GM23338 (cell line): ENCODE measurements around the gene CUBN. TPM values are rescaled to one million over a fixed set of nuclear protein-coding genes. Genes with fewer than 3 reads are reported as not detected.

Source experiments
- ATAC-seq: fragments of 200-7000 bp; cut with Tn5 transposase; 3 replicates; pipeline ENCODE4 v1.9.1; 2020
- DNase-seq: peaks from one replicate; pipeline ENCODE4 v3.0.0-alpha.2; 2015; ENCODE audit warnings: low spot score
- H2AFZ ChIP-seq: fragments of 200-600 bp; sonication (generic); 2 replicates; pipeline ENCODE4 v1.8.0; 2016; ENCODE audit warnings: antibody characterized with exemption, mild to moderate bottlenecking, moderate library complexity
- H3F3A ChIP-seq: fragments of 200-600 bp; sonication (generic); replicated peaks from 2 replicates; pipeline ENCODE4 v1.8.0; 2017; ENCODE audit warnings: antibody characterized with exemption, mixed run types, low read depth
- H3K27ac ChIP-seq: fragments of 200-600 bp; sonication (generic); 2 replicates; pipeline ENCODE4 v1.6.1; 2016; ENCODE audit warnings: low read depth
- H3K27me3 ChIP-seq: fragments of 200-600 bp; sonication (generic); 2 replicates; pipeline ENCODE4 v1.8.0; 2016; ENCODE audit warnings: mild to moderate bottlenecking, mixed run types, moderate library complexity; ENCODE audit not compliant: insufficient read depth
- H3K36me3 ChIP-seq: fragments of 200-600 bp; sonication (generic); 2 replicates; pipeline ENCODE4 v1.8.0; 2016; ENCODE audit warnings: mild to moderate bottlenecking; ENCODE audit not compliant: insufficient read depth
- H3K4me1 ChIP-seq: fragments of 200-600 bp; sonication (generic); 2 replicates; pipeline ENCODE4 v1.8.0; 2016; ENCODE audit warnings: mild to moderate bottlenecking, moderate library complexity; ENCODE audit not compliant: insufficient read depth
- H3K4me2 ChIP-seq: fragments of 200-600 bp; sonication (generic); 2 replicates; pipeline ENCODE4 v1.7.1; 2017; ENCODE audit warnings: mixed run types
- H3K4me3 ChIP-seq: fragments of 200-600 bp; sonication (generic); 2 replicates; pipeline ENCODE4 v1.6.1; 2016; ENCODE audit warnings: mixed run types
- H3K79me2 ChIP-seq: fragments of 200-600 bp; sonication (generic); replicated peaks from 2 replicates; pipeline ENCODE4 v1.8.0; 2017; ENCODE audit warnings: mild to moderate bottlenecking; ENCODE audit not compliant: insufficient read depth
- H3K9me2 ChIP-seq: fragments of 200-600 bp; sonication (generic); 2 replicates; pipeline ENCODE4 v1.8.0; 2017; ENCODE audit not compliant: insufficient read depth
- H4K20me1 ChIP-seq: fragments of 200-600 bp; sonication (generic); replicated peaks from 2 replicates; pipeline ENCODE4 v1.8.0; 2017; ENCODE audit warnings: mild to moderate bottlenecking; ENCODE audit not compliant: insufficient read depth
- H3K27ac Mint-ChIP-seq: 2 replicates; pipeline ENCODE4 v1.8.0; 2020; ENCODE audit warnings: inconsistent platforms, mild to moderate bottlenecking, moderate library complexity, mixed read lengths
- H3K27me3 Mint-ChIP-seq: 3 replicates; pipeline ENCODE4 v1.8.0; 2022; ENCODE audit warnings: low read depth, mild to moderate bottlenecking, moderate library complexity, mixed read lengths, inconsistent platforms; ENCODE audit not compliant: insufficient read depth, poor library complexity
- H3K36me3 Mint-ChIP-seq: 3 replicates; pipeline ENCODE4 v1.8.0; 2021; ENCODE audit warnings: low read depth, mild to moderate bottlenecking, inconsistent platforms, moderate library complexity, mixed read lengths
- H3K4me1 Mint-ChIP-seq: 3 replicates; pipeline ENCODE4 v1.8.0; 2020; ENCODE audit warnings: mild to moderate bottlenecking, inconsistent platforms, mixed read lengths
- H3K4me3 Mint-ChIP-seq: 3 replicates; pipeline ENCODE4 v1.8.0; 2021; ENCODE audit warnings: moderate library complexity, mild to moderate bottlenecking, inconsistent platforms, mixed read lengths
- H3K9me3 Mint-ChIP-seq: 3 replicates; pipeline ENCODE4 v1.8.0; 2020; ENCODE audit warnings: moderate library complexity, mild to moderate bottlenecking, inconsistent platforms, mixed read lengths
- CREB1 ChIP-seq: fragments of 250-450 bp; sonication (Bioruptor Pico); IDR thresholded peaks from 2 replicates; pipeline ENCODE4 v1.5.0; 2020; ENCODE audit warnings: low read depth, mild to moderate bottlenecking, moderate library complexity
- ETS1 ChIP-seq: IDR thresholded peaks from 2 replicates; pipeline ENCODE4 v1.6.1; 2016; ENCODE audit warnings: antibody characterized with exemption
- EZH2 ChIP-seq: fragments of 200-600 bp; sonication (generic); IDR thresholded peaks from one replicate; pipeline ENCODE4 v1.8.0; 2017; ENCODE audit warnings: antibody characterized with exemption, mild to moderate bottlenecking, low read depth; ENCODE audit not compliant: unreplicated experiment
- EZH2phosphoT487 ChIP-seq: fragments of 200-600 bp; sonication (generic); IDR thresholded peaks from one replicate; pipeline ENCODE4 v1.8.1; 2018; ENCODE audit warnings: antibody characterized with exemption; ENCODE audit not compliant: unreplicated experiment
- JUNB ChIP-seq: IDR thresholded peaks from one replicate; pipeline ENCODE4 v1.6.1; 2016; ENCODE audit warnings: antibody characterized with exemption; ENCODE audit not compliant: unreplicated experiment
- NANOG ChIP-seq: IDR thresholded peaks from 2 replicates; pipeline ENCODE4 v1.6.1; 2016; ENCODE audit warnings: antibody characterized with exemption, borderline replicate concordance
- POLR2AphosphoS5 ChIP-seq: IDR thresholded peaks from 2 replicates; pipeline ENCODE4 v1.6.1; 2016; ENCODE audit warnings: antibody characterized with exemption, low read depth
- REST ChIP-seq: IDR thresholded peaks from one replicate; pipeline ENCODE4 v1.6.1; 2018; ENCODE audit warnings: antibody characterized with exemption; ENCODE audit not compliant: unreplicated experiment
- STAT1 ChIP-seq: IDR thresholded peaks from one replicate; pipeline ENCODE4 v1.6.1; 2016; ENCODE audit warnings: antibody characterized with exemption; ENCODE audit not compliant: unreplicated experiment
- ZNF114 ChIP-seq: fragments of 250-450 bp; sonication (Bioruptor Pico); IDR thresholded peaks from 2 replicates; pipeline ENCODE4 v1.5.0; 2020; ENCODE audit warnings: mild to moderate bottlenecking, moderate library complexity
- ZNF331 ChIP-seq: fragments of 250-450 bp; sonication (Bioruptor Pico); IDR thresholded peaks from 2 replicates; pipeline ENCODE4 v1.5.0; 2020; ENCODE audit warnings: low read depth, mild to moderate bottlenecking, moderate library complexity
- polyA plus RNA-seq: library from polyadenylated mRNA; unstranded; fragments of >200 nt; fragmentation: Nextera tagmentation; extraction: Ambion mirVana; gene quantifications from 2 replicates; pipeline ENCODE4 v1.2.1, GENCODE V29; 2016
- total RNA-seq: library from RNA; depleted of rRNA; stranded (reverse); fragments of >200 nt; shearing (Covaris generic); gene quantifications from 2 replicates; pipeline ENCODE4 v1.2.3, GENCODE V29; 2014

The CUBN gene
- total and polyA plus RNA-seq, 2 experiments from 2014 or later = 0.06 to 1.8 TPM

GRCh38 chr10:16865766-16866165 lies 263.8 kb downstream of the CUBN start:
- no peaks in the 10 kb centered on the region for H3K79me2 ChIP-seq
- no peaks in the 10 kb centered on the region for H4K20me1 ChIP-seq
- peaks cover 33% of the 10 kb centered on the region for H3K4me1 ChIP-seq
- no peak overlapping the region for H2AFZ ChIP-seq
- H3K4me3 ChIP-seq = no peak overlapping the region
- Mint-ChIP-seq H3K4me3 (no peak overlapping the region), H3K27ac (no peak overlapping the region), H3K9me3 (no peaks in the 10 kb centered on the region), H3K4me1 (peaks cover 30% of the 10 kb centered on the region), H3K36me3 (no peaks in the 10 kb centered on the region), H3K27me3 (peaks cover 2% of the 10 kb centered on the region)
- TF ChIP-seq ETS1 (no peak), JUNB (no peak), ZNF331 (no peak)
- no peak overlapping the region for H3K27ac ChIP-seq
- H3K9me2 ChIP-seq = no peaks in the 10 kb centered on the region
- DNase-seq = no peak
- H3K27me3 ChIP-seq = no peaks in the 10 kb centered on the region
- H3K36me3 ChIP-seq = no peaks in the 10 kb centered on the region
- H3K4me2 ChIP-seq = 0 out of 2 replicates have a peak overlapping the region, but pooled peaks have one; percentile 60
- H3F3A ChIP-seq = no peaks in the 10 kb centered on the region
- no peak for ATAC-seq

GRCh38 chr10:16863766-16864165 lies 265.8 kb downstream of the CUBN start:
- ATAC-seq = no peak
- Histone ChIP-seq H3K4me2 (no peak overlapping the region), H3K36me3 (no peaks in the 10 kb centered on the region), H4K20me1 (no peaks in the 10 kb centered on the region), H3K4me3 (no peak overlapping the region), H3K4me1 (peaks cover 30% of the 10 kb centered on the region), H3K9me2 (no peaks in the 10 kb centered on the region), H3F3A (no peaks in the 10 kb centered on the region), H2AFZ (no peak overlapping the region), H3K79me2 (no peaks in the 10 kb centered on the region), H3K27me3 (no peaks in the 10 kb centered on the region), H3K27ac (no peak overlapping the region)
- no peaks in the 10 kb centered on the region for H3K9me3 Mint-ChIP-seq
- H3K4me1 Mint-ChIP-seq = peaks cover 27% of the 10 kb centered on the region
- TF ChIP-seq POLR2AphosphoS5 (no peak), ETS1 (no peak)
- no peak overlapping the region for H3K27ac Mint-ChIP-seq
- no peaks in the 10 kb centered on the region for H3K36me3 Mint-ChIP-seq
- no peak for DNase-seq
- H3K27me3 Mint-ChIP-seq = peaks cover 2% of the 10 kb centered on the region
- H3K4me3 Mint-ChIP-seq = no peak overlapping the region

- ATAC-seq (no peak), DNase-seq (no peak)
- Mint-ChIP-seq H3K27ac (0 out of 2 replicates have a peak overlapping the region, but pooled peaks have one; percentile 48), H3K9me3 (no peaks in the 10 kb centered on the region), H3K36me3 (no peaks in the 10 kb centered on the region), H3K27me3 (peaks cover 2% of the 10 kb centered on the region), H3K4me3 (no peak overlapping the region), H3K4me1 (peaks cover 17% of the 10 kb centered on the region)
- Histone ChIP-seq H3K9me2 (no peaks in the 10 kb centered on the region), H4K20me1 (no peaks in the 10 kb centered on the region), H3F3A (no peaks in the 10 kb centered on the region), H3K4me2 (no peak overlapping the region), H3K79me2 (no peaks in the 10 kb centered on the region), H2AFZ (no peak overlapping the region), H3K4me1 (peaks cover 17% of the 10 kb centered on the region), H3K27ac (no peak overlapping the region), H3K36me3 (no peaks in the 10 kb centered on the region), H3K4me3 (no peak overlapping the region), H3K27me3 (no peaks in the 10 kb centered on the region)
- TF ChIP-seq POLR2AphosphoS5 (no peak), EZH2phosphoT487 (no peak), CREB1 (CRISPR knock-in tag) (no peak), ETS1 (no peak), REST (no peak), NANOG (no peak), STAT1 (no peak), ZNF114 (CRISPR knock-in tag) (no peak), EZH2 (no peak), JUNB (no peak)
Observed at GRCh38 chr10:16857419-16857818, 272.2 kb downstream of the CUBN start.
